A549 treated with RU486 at 1 μM for 4 hours (cell line): ENCODE data around the gene DUXA. TPM values are rescaled to one million over a fixed set of nuclear protein-coding genes. Genes with fewer than 3 reads are reported as not detected.

Experiments used
- total RNA-seq: library from RNA; stranded (reverse); fragments of 200-300 nt; extraction: Qiagen RNA extraction; gene quantifications from 5 replicates; pipeline ENCODE4 v1.2.3, GENCODE V29; 2022; ENCODE audit warnings: low read depth

DUXA gene
- not detected in 5 replicates for total RNA-seq

DNA sequence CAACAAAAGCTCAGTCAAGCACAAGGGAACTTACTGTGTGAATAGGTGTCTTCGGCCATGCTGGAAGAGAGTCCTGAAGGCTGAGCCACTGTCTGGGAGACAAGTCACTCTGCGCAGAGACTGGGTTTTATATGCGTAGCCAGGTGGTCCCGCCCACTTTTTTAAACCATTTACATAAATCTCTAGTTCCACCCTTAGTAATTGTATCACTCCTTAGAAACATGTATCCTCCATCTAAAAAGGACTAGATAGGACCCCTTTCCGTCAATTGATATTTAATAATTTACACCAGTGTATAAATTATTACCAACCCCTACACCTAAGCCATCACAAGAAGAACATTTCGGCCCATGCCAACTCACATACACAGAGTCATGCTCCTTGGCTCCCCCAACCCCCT, at the start of gene DUXA:
DUXA (minus strand) TSS at position 101 of the 400 bp plus-strand sequence; CDS start at position 59, 42 bp downstream.

GRCh38 chr19:57191141-57192076, 24.1 kb upstream of the DUXA start, which contains the start of gene ZNF264:
TSS of gene ZNF264 (plus strand) at chr19:57191500. CDS start at chr19:57191914, 414 bp downstream.

Other genes with a start within 250 kb of the DUXA start
- gene USP29, start 47.5 kb downstream of the DUXA start, total RNA-seq: not detected in 5 replicates
- not detected in 5 replicates for gene ZIM3, start 22.3 kb downstream of the DUXA start, total RNA-seq
- gene ZNF264, start 24.0 kb upstream of the DUXA start, total RNA-seq: 6.3 to 8.8 TPM (median 7.4 TPM) in 5 replicates
- 0.27 to 0.61 TPM (median 0.32 TPM) in 4 of 5 replicates, not detected in the other for gene AURKC, start 63.5 kb upstream of the DUXA start, total RNA-seq
- 1.2 to 2.5 TPM (median 1.8 TPM) in 5 replicates for gene ZNF805, start 73.1 kb upstream of the DUXA start, total RNA-seq
- 0.77 to 1.2 TPM (median 1.0 TPM) in 5 replicates for gene ZNF460, start 113.0 kb upstream of the DUXA start, total RNA-seq
- 0.82 to 2.0 TPM (median 1.5 TPM) in 5 replicates for gene ZNF543, start 153.0 kb upstream of the DUXA start, total RNA-seq
- 1.7 to 2.1 TPM (median 2.1 TPM) in 5 replicates for gene ZNF304, start 183.8 kb upstream of the DUXA start, total RNA-seq
- 14.3 to 17.8 TPM (median 15.6 TPM) in 5 replicates for gene TRAPPC2B, start 196.1 kb upstream of the DUXA start, total RNA-seq
- 1.4 to 2.0 TPM (median 1.6 TPM) in 5 replicates for gene ZNF547, start 196.1 kb upstream of the DUXA start, total RNA-seq
- 2.9 to 4.0 TPM (median 3.5 TPM) in 5 replicates for gene ZNF548, start 222.4 kb upstream of the DUXA start, total RNA-seq
- 2.9 to 6.8 TPM (median 4.8 TPM) in 5 replicates for gene ZNF17, start 243.7 kb upstream of the DUXA start, total RNA-seq